HG03108 (cell line): ENCODE data around the gene ACOX3.

ENCODE experiments used
- ATAC-seq: cut with Tn5 transposase; IDR thresholded peaks from one replicate; pipeline ENCODE4 v1.9.1; 2021; ENCODE audit warnings: moderate library complexity; ENCODE audit not compliant: unreplicated experiment

Gene ACOX3

GRCh38 chr4:8328456-8328855 lies 112.1 kb downstream of the ACOX3 start:
- ATAC-seq, result no peak

- ATAC-seq, result no peak
Measured at GRCh38 chr4:8326206-8326605, 114.3 kb downstream of the ACOX3 start.

GRCh38 chr4:8325291-8325973 lies 115.1 kb downstream of the ACOX3 start:
- no peak for ATAC-seq

DNA sequence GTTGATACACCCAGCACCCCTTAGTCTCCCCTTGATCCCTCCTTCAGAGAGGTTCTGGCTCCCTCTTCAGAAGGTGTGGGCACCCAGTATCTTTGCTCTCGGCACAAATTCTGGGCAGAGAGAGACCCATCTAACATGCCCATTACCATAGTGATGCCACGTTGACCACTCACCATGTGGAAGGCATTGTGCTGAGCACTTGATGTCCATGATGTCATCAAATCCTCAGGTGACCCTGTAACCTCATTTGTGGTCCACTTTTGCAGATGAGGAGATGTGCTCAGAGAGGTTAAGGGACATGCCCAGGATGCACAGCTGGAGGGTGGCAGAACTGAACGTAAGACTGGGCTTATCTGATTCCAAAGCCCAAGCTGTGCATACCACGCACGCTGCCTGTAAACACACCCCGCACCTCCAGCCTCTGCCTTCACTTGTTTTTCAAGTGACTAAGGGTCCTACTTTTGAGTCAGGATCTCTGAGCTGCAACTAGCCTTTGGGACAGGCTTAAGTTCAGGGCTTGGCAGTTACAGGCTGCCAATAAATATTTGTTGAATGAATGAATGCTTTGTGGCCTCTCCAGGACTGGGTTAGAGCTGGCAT lies 115.8 kb downstream of the ACOX3 start:
- ATAC-seq, result no peak

GRCh38 chr4:8323947-8324555 lies 116.5 kb downstream of the ACOX3 start:
- ATAC-seq, result no peak

- ATAC-seq, result no peak
Measured at GRCh38 chr4:8322794-8323704, 117.5 kb downstream of the ACOX3 start.

DNA sequence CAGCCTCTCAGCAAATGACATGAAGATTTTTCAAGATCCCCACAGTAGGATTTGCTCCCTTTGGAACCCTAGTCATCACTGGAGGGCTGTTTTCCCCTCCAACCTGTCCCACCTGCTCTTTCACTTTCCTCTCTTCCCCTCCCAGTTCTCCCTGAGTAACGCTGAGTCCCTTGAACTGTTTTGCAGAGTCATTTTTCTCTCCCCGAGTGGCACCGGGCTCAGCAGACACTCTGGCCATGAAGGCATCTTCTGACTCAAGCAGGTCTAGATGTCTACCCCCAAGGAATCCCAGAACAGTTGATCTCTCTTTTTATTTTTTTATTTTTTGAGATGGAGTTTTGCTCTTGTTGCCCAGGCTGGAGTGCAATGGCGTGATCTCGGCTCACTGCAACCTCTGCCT lies 118.8 kb downstream of the ACOX3 start:
- ATAC-seq, result no peak

DNA sequence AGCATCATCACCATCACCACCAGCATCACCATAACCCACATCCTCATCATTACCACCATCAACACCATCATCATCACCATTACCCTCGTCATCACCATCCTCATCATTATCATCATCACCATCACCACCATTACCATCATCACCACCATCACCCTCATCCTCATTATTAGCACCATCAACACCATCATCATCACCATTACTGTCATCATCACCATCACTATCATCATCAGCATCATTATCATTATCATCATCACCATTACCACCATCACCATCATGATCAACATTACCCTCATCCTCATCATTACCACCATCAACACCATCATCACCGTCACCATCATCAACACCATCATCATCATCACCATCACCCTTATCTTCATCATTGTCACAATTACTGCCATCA lies 119.3 kb downstream of the ACOX3 start:
- no peak for ATAC-seq

GRCh38 chr4:8320386-8320750 lies 120.2 kb downstream of the ACOX3 start:
- no peak for ATAC-seq

DNA sequence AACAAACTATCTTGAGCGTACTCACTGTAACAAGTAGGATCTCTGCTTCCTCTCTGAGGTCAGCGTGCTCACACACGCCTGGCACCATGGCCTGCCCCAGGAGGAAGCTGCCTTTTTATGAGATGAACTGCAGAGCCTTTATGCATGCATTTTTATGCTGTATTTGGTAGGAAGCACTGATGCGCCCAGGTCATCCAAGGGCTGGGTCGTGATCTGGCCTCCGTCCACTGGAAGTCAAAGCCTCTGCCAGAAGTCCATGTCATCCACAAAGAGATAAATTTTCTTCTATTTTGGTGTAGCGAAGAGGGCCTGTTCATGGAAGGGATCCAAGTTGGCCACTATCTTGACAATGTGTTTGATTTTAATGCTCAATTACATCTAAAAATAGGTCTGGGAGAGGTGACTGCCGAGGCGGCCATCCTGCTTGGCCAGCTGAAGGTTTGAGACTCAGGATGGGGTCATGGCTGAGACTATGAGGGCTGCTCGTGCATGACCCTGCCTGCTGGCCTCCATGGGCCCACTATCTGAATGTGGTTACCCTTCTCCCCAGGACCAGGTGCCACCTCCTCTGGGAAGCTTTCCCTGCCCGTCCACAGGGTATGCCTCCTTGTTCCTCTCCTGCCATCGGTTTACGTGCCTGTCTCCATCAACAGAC lies 120.7 kb downstream of the ACOX3 start:
- no peak for ATAC-seq

- no peak for ATAC-seq
Measured at GRCh38 chr4:8319061-8319460, 121.5 kb downstream of the ACOX3 start.

DNA sequence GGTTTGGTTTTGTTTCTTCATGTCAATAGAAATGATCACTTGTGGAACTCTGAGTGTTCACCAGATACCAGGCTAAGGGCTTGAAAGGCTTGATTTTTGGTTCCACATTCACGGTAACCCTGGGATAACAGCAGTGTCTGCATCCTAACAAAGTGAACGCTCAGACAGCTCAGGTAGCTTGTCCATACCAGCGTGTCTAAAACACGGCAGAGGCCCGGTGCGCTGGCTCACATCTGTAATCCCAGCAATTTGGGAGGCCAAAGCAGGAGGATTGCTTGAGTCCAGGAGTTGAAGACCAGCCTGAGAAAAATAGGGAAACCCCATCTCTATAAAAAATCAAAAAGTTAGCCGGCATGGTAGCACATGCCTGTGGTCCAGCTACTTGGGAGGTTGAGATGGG lies 122.0 kb downstream of the ACOX3 start:
- ATAC-seq, result no peak

- no peak for ATAC-seq
Measured at GRCh38 chr4:8317474-8317873, 123.0 kb downstream of the ACOX3 start.

DNA sequence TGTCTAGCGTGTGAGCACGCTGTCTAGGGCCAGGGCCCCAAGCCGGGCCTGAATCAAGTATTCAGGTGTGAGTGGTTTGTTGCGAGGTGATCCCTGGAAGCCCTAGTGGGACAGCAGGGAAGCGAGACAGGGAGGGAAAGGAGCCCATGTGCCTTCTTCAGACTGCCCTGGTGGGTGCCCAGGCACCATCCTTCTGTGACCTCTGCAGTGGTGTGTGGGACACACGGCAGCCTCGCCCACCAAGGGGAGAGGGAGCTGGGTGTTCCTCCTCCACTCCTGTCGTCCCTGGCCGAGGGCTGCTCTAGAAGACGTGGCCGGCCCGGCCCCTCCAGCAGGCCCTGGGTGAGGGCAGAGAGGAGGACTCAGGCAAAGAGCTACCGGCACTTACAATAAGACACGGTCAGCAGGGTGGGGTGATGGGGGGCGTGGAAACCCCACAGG lies 123.6 kb downstream of the ACOX3 start:
- ATAC-seq, result no peak
